ENCODE data around the gene PRLH. TPM values are rescaled to one million over a fixed set of nuclear protein-coding genes. Genes with fewer than 3 reads are reported as not detected.

Gene PRLH
- total RNA-seq, 1 experiment from 2014 or later: not detected

- Mint-ChIP-seq H3K9me3 (peaks cover 1% of the 10 kb centered on the region), H3K27ac (no peak overlapping the region)
- CTCF ChIA-PET: interaction anchor here (1.1 to 2.6 kb wide), 4 partner anchors 8 to 92 kb away, joined by 3 to 20 read pairs (median 10); no protein-coding TSS in a partner anchor
- TF ChIP-seq TEAD1 (CRISPR knock-in tag; IDR thresholded peaks at IDR 0.05): no peak
- no peak for TF ChIP-seq ZNF396 (CRISPR knock-in tag; IDR thresholded peaks at IDR 0.05; ENCODE audit: borderline replicate concordance)
- no peak for TF ChIP-seq ETV6 (CRISPR knock-in tag; IDR thresholded peaks at IDR 0.05)
- no peak for TF ChIP-seq CREM (CRISPR knock-in tag; IDR thresholded peaks at IDR 0.05)
- TF ChIP-seq USF1 (CRISPR knock-in tag; IDR thresholded peaks at IDR 0.05): 0 out of 2 replicates have a peak, but pooled peaks have one; percentile 33
- TF ChIP-seq PREB (CRISPR knock-in tag; IDR thresholded peaks at IDR 0.05; ENCODE audit: borderline replicate concordance): no peak
- no peak for TF ChIP-seq ERG (CRISPR knock-in tag; IDR thresholded peaks at IDR 0.05)
- no peak for TF ChIP-seq TCF7 (CRISPR knock-in tag; IDR thresholded peaks at IDR 0.05; ENCODE audit: low read depth)
- TF ChIP-seq HMGXB4 (CRISPR knock-in tag; IDR thresholded peaks at IDR 0.05): no peak
- TF ChIP-seq TP53 (CRISPR knock-in tag; IDR thresholded peaks at IDR 0.05): peak; percentile 78; the same call in 1 of the 2 replicates
- no peak for TF ChIP-seq GTF2I (CRISPR knock-in tag; conservative IDR thresholded peaks at IDR 0.05)
- peak; percentile 84; the same call in 1 of the 2 replicates for TF ChIP-seq FOXP4 (CRISPR knock-in tag; IDR thresholded peaks at IDR 0.05)
- no peak for TF ChIP-seq CDX4 (CRISPR knock-in tag; IDR thresholded peaks at IDR 0.05; ENCODE audit: borderline replicate concordance)
- TF ChIP-seq ARID4B (CRISPR knock-in tag; IDR thresholded peaks at IDR 0.05; ENCODE audit: borderline replicate concordance): peak; percentile 72; the same call in 1 of the 2 replicates
- no peak for TF ChIP-seq SOX15 (CRISPR knock-in tag; IDR thresholded peaks at IDR 0.05)
- no peak for TF ChIP-seq JUN (CRISPR knock-in tag; IDR thresholded peaks at IDR 0.05)
- no peak for TF ChIP-seq ZSCAN18 (CRISPR knock-in tag; IDR thresholded peaks at IDR 0.05)
- TF ChIP-seq ZNF138 (CRISPR knock-in tag; conservative IDR thresholded peaks at IDR 0.05): 0 out of 2 replicates have a peak, but pooled peaks have one; percentile 40
- TF ChIP-seq ZNF423 (CRISPR knock-in tag; IDR thresholded peaks at IDR 0.05): no peak
- no peak for TF ChIP-seq RORB (CRISPR knock-in tag; IDR thresholded peaks at IDR 0.05)
- TF ChIP-seq ZBTB21 (CRISPR knock-in tag; IDR thresholded peaks at IDR 0.05; ENCODE audit: borderline replicate concordance): peak; percentile 59; the same call in 1 of the 2 replicates
- peak; percentile 30; the same call in 1 of the 2 replicates for TF ChIP-seq ESRRA (CRISPR knock-in tag; IDR thresholded peaks at IDR 0.05; ENCODE audit: borderline replicate concordance)
- TF ChIP-seq TEAD4 (CRISPR knock-in tag; IDR thresholded peaks at IDR 0.05): 0 out of 2 replicates have a peak, but pooled peaks have one; percentile 19
These were observed 2.6 kb upstream of the PRLH start for GRCh38 chr2:237563816-237564215.

More at GRCh38 chr2:237563816-237564215, 2.6 kb upstream of the PRLH start:
- Mint-ChIP-seq H3K4me3 (no peak overlapping the region), H3K27me3 (ENCODE audit: low read depth) (no peaks in the 10 kb centered on the region), H3K4me1 (no peaks in the 10 kb centered on the region), H3K36me3 (no peaks in the 10 kb centered on the region)
- POLR2A ChIA-PET: no interaction called here
- peak; percentile 71 for ATAC-seq
- DNase-seq (ENCODE audit: low spot score): peak; percentile 72
